Skeletal muscle cell (primary cell): ENCODE measurements around the gene PRXL2B.

ENCODE experiments used
- DNase-seq: peaks from one replicate; pipeline ENCODE4 v3.0.0-alpha.2; 2010; ENCODE audit warnings: low read depth
- H3K4me3 ChIP-seq: 2 replicates; pipeline ENCODE4 v1.5.1; 2011; ENCODE audit warnings: low read depth, mild to moderate bottlenecking, control low read depth, low read length, moderate library complexity

Gene PRXL2B

GRCh38 chr1:2586154-2587070 lies at the start of gene PRXL2B:
TSS of gene PRXL2B (plus strand) at chr1:2586777. CDS start at chr1:2586886, 109 bp downstream.
- DNase-seq = peak; percentile 98
- H3K4me3 ChIP-seq = peak within 1 kb of the TSS; percentile 77

GRCh38 chr1:2537784-2538115 lies 48.8 kb upstream of the PRXL2B start:
- DNase-seq = no peak
- H3K4me3 ChIP-seq = no peak overlapping the region

GRCh38 chr1:2538376-2538775 lies 48.2 kb upstream of the PRXL2B start:
- no peak for DNase-seq
- no peak overlapping the region for H3K4me3 ChIP-seq

GRCh38 chr1:2538872-2539271 lies 47.7 kb upstream of the PRXL2B start:
- no peak overlapping the region for H3K4me3 ChIP-seq
- DNase-seq = no peak

- DNase-seq = no peak
- no peak overlapping the region for H3K4me3 ChIP-seq
Measured at GRCh38 chr1:2539312-2539907, 47.2 kb upstream of the PRXL2B start.

- no peak for DNase-seq
- H3K4me3 ChIP-seq = no peak overlapping the region
Measured at GRCh38 chr1:2540816-2541492, 45.6 kb upstream of the PRXL2B start.

- no peak for DNase-seq
Measured at GRCh38 chr1:2541619-2542245, 44.8 kb upstream of the PRXL2B start.

GRCh38 chr1:2542246-2542915 lies 44.2 kb upstream of the PRXL2B start:
- no peak for DNase-seq
- no peak overlapping the region for H3K4me3 ChIP-seq

More at GRCh38 chr1:2541619-2542245, 44.8 kb upstream of the PRXL2B start:
- no peak overlapping the region for H3K4me3 ChIP-seq

- DNase-seq = no peak
- no peak overlapping the region for H3K4me3 ChIP-seq
Measured at GRCh38 chr1:2543543-2544092, 43.0 kb upstream of the PRXL2B start.

- H3K4me3 ChIP-seq = no peak overlapping the region
- DNase-seq = no peak
Measured at GRCh38 chr1:2544093-2544874, 42.3 kb upstream of the PRXL2B start.

GRCh38 chr1:2544875-2545640 lies 41.5 kb upstream of the PRXL2B start:
- H3K4me3 ChIP-seq = no peak overlapping the region

GRCh38 chr1:2545754-2546514 lies 40.6 kb upstream of the PRXL2B start:
- H3K4me3 ChIP-seq = peak overlapping the region; percentile 45
- no peak for DNase-seq

More at GRCh38 chr1:2544875-2545640, 41.5 kb upstream of the PRXL2B start:
- DNase-seq = no peak

- DNase-seq = no peak
- H3K4me3 ChIP-seq = peak overlapping the region; percentile 45
Measured at GRCh38 chr1:2546515-2547209, 39.9 kb upstream of the PRXL2B start.

GRCh38 chr1:2547210-2548067 lies 39.1 kb upstream of the PRXL2B start:
- no peak for DNase-seq
- peak overlapping the region; percentile 45 for H3K4me3 ChIP-seq

- no peak overlapping the region for H3K4me3 ChIP-seq
- DNase-seq = no peak
Measured at GRCh38 chr1:2548068-2548589, 38.4 kb upstream of the PRXL2B start.
